A673 (cell line): ENCODE results near the gene FLOT2.

ENCODE experiments used
- EZH2 ChIP-seq: fragments of 200-600 bp; sonication (generic); IDR thresholded peaks from 2 replicates; pipeline ENCODE4 v1.6.1; 2017; ENCODE audit warnings: borderline replicate concordance, low read depth, mild to moderate bottlenecking, mixed read lengths, antibody characterized with exemption, low read length; ENCODE audit not compliant: poor library complexity, severe bottlenecking
- TF ChIP-seq, protein P1 (sequence below): fragments of 300-800, 200-600 bp; sonication (generic); conservative IDR thresholded peaks from 2 replicates; pipeline ENCODE4 v1.5.1; 2017; ENCODE audit warnings: low read depth, mild to moderate bottlenecking, antibody characterized with exemption, low read length, moderate library complexity, mixed read lengths

- no peak for TF ChIP-seq EZH2
- TF ChIP-seq, protein P1, sequence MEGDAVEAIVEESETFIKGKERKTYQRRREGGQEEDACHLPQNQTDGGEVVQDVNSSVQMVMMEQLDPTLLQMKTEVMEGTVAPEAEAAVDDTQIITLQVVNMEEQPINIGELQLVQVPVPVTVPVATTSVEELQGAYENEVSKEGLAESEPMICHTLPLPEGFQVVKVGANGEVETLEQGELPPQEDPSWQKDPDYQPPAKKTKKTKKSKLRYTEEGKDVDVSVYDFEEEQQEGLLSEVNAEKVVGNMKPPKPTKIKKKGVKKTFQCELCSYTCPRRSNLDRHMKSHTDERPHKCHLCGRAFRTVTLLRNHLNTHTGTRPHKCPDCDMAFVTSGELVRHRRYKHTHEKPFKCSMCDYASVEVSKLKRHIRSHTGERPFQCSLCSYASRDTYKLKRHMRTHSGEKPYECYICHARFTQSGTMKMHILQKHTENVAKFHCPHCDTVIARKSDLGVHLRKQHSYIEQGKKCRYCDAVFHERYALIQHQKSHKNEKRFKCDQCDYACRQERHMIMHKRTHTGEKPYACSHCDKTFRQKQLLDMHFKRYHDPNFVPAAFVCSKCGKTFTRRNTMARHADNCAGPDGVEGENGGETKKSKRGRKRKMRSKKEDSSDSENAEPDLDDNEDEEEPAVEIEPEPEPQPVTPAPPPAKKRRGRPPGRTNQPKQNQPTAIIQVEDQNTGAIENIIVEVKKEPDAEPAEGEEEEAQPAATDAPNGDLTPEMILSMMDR, result no peak
Measured at GRCh38 chr17:28944862-28945741, 47.6 kb upstream of the FLOT2 start.
